RCC 7860 (cell line): ENCODE data around the gene GRAMD2A.

Experiments used
- DNase-seq: peaks from one replicate; pipeline ENCODE4 v3.0.0-alpha.2; 2015; ENCODE audit warnings: low spot score
- FAIRE-seq: peaks from 2 replicates; lab custom pipeline; 2012; peaks lifted over from hg19 to GRCh38; lab: Jason Lieb, UNC

Gene GRAMD2A

GRCh38 chr15:72197460-72198355 is at the start of gene GRAMD2A:
Gene GRAMD2A (minus strand): TSS chr15:72197787.
- no peak for FAIRE-seq
- DNase-seq = peak; percentile 23

GRCh38 chr15:72242775-72243370 is 45.3 kb upstream of the GRAMD2A start:
- FAIRE-seq (no peak), DNase-seq (no peak)

GRCh38 chr15:72239652-72240051 is 42.1 kb upstream of the GRAMD2A start:
- no peak for DNase-seq

GRCh38 chr15:72238586-72238985 is 41.0 kb upstream of the GRAMD2A start:
- DNase-seq = no peak
- FAIRE-seq = no peak

More at GRCh38 chr15:72239652-72240051, 42.1 kb upstream of the GRAMD2A start:
- FAIRE-seq = no peak

- FAIRE-seq (no peak), DNase-seq (no peak)
Observed at GRCh38 chr15:72237853-72238224, 40.3 kb upstream of the GRAMD2A start.

GRCh38 chr15:72237029-72237852 is 39.7 kb upstream of the GRAMD2A start:
- DNase-seq (peak; percentile 91), FAIRE-seq (peak; percentile 96)

- DNase-seq = no peak
- no peak for FAIRE-seq
Observed at GRCh38 chr15:72236381-72237003, 38.9 kb upstream of the GRAMD2A start.

GRCh38 chr15:72235298-72235697 is 37.7 kb upstream of the GRAMD2A start:
- FAIRE-seq (no peak), DNase-seq (no peak)

- FAIRE-seq (no peak), DNase-seq (no peak)
Observed at GRCh38 chr15:72233769-72234168, 36.2 kb upstream of the GRAMD2A start.

- DNase-seq (peak; percentile 55), FAIRE-seq (peak; percentile 62)
Observed at GRCh38 chr15:72231833-72232478, 34.4 kb upstream of the GRAMD2A start.

- FAIRE-seq (no peak), DNase-seq (peak; percentile 88)
Observed at GRCh38 chr15:72231066-72231832, 33.7 kb upstream of the GRAMD2A start, which contains the start of gene PKM. Gene PKM (minus strand): TSS chr15:72231190. CDS start chr15:72219097, 12,093 bp downstream.

- FAIRE-seq = no peak
Observed at GRCh38 chr15:72230197-72231065, 32.8 kb upstream of the GRAMD2A start.

GRCh38 chr15:72229947-72230196 is 32.3 kb upstream of the GRAMD2A start:
- DNase-seq = no peak
- no peak for FAIRE-seq

More at GRCh38 chr15:72230197-72231065, 32.8 kb upstream of the GRAMD2A start:
- DNase-seq = peak; percentile 86

GRCh38 chr15:72229076-72229946 is 31.7 kb upstream of the GRAMD2A start:
- peak; percentile 33 for DNase-seq
- FAIRE-seq = no peak

GRCh38 chr15:72227720-72228119 is 30.1 kb upstream of the GRAMD2A start:
- FAIRE-seq = no peak
- no peak for DNase-seq

- peak; percentile 90 for DNase-seq
- peak; percentile 71 for FAIRE-seq
Observed at GRCh38 chr15:72227192-72227586, 29.6 kb upstream of the GRAMD2A start.

- DNase-seq = no peak
- FAIRE-seq = no peak
Observed at GRCh38 chr15:72223278-72223677, 25.7 kb upstream of the GRAMD2A start.

- DNase-seq (peak; percentile 86), FAIRE-seq (peak; percentile 80)
Observed at GRCh38 chr15:72222393-72222792, 24.8 kb upstream of the GRAMD2A start.
